HAP-1 (cell line): ENCODE results near the gene LENG1.

ENCODE experiments used
- DNase-seq, 2 experiments: peaks; one replicate each; pipeline ENCODE4 v3.0.0-alpha.2; 2016 to 2020; ENCODE audit warnings: low spot score in 2 of 2
- H3K27me3 ChIP-seq: fragments of 250-450 bp; sonication (Bioruptor Pico); 2 replicates; pipeline ENCODE4 v1.5.1; 2020; ENCODE audit warnings: low read depth, mild to moderate bottlenecking, moderate library complexity
- H3K36me3 ChIP-seq: fragments of 250-450 bp; sonication (Bioruptor Pico); replicated peaks from 2 replicates; pipeline ENCODE4 v1.5.1; 2020; ENCODE audit warnings: mild to moderate bottlenecking
- H3K4me1 ChIP-seq: fragments of 250-450 bp; sonication (Bioruptor Pico); 2 replicates; pipeline ENCODE4 v1.5.1; 2020; ENCODE audit warnings: mild to moderate bottlenecking
- H3K4me3 ChIP-seq: fragments of 250-450 bp; sonication (Bioruptor Pico); 2 replicates; pipeline ENCODE4 v1.5.1; 2020; ENCODE audit warnings: mild to moderate bottlenecking, moderate library complexity
- H3K9me3 ChIP-seq: fragments of 250-450 bp; sonication (Bioruptor Pico); 2 replicates; pipeline ENCODE4 v1.5.1; 2020; ENCODE audit warnings: mild to moderate bottlenecking, moderate library complexity
- in situ Hi-C: fragments of 300-500 bp; cut with MboI; formaldehyde crosslinking; loops from 3 replicates; pipeline ENCODE4 v1.14.3; 2020; ENCODE audit warnings: low sequenced_read_pairs, inconsistent platforms, mixed read lengths

LENG1 gene

GRCh38 chr19:54165222-54165621 is 5.7 kb upstream of the LENG1 start:
- Histone ChIP-seq H3K36me3 (no peaks in the 10 kb centered on the region), H3K9me3 (no peaks in the 10 kb centered on the region), H3K4me3 (no peak overlapping the region), H3K4me1 (peaks cover 2% of the 10 kb centered on the region; the same call in 1 of the 2 replicates), H3K27me3 (no peaks in the 10 kb centered on the region)
- DNase-seq, result no peak
- in situ Hi-C loops, result no loop called here

DNA sequence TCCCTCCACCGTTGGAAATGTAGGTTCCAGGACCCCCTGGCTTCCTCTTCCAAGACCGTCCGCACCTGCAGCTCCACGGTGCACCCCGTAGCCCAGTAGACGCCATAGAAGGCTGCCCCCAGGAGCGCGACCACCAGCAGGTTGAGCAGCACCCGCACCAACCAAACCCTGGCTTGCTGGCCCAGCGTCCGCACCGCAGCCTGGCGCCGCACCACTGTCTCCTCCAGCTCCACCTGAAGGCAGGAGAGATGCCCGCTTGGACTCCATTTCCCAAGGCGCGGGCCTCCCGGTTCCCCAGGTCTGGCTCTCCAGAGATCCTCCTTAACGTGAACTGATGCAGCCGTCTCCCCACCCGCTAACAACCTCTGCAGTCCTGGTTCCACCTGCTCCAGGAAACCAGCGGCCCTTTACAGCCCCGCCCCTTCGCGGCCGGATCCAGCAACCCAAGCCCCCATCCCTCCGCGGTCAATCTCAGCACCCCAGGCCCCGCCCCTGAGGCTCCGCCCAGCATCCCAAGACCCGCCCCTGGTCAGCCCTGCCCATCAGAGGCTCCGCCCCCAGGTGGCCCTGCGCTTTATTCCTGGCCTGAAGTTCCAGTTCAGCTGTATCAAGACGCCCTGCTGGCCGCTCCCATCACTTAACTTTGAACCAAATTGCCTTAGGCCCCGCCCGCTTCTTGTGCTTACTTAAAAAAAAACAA is 5.0 kb upstream of the LENG1 start:
- Histone ChIP-seq H3K4me3 (no peak overlapping the region), H3K9me3 (no peaks in the 10 kb centered on the region), H3K36me3 (no peaks in the 10 kb centered on the region), H3K4me1 (peaks cover 2% of the 10 kb centered on the region; the same call in 1 of the 2 replicates), H3K27me3 (no peaks in the 10 kb centered on the region)
- in situ Hi-C loops, result no loop called here
- peak in 1 of 2 experiments; percentile 51 for DNase-seq

DNA sequence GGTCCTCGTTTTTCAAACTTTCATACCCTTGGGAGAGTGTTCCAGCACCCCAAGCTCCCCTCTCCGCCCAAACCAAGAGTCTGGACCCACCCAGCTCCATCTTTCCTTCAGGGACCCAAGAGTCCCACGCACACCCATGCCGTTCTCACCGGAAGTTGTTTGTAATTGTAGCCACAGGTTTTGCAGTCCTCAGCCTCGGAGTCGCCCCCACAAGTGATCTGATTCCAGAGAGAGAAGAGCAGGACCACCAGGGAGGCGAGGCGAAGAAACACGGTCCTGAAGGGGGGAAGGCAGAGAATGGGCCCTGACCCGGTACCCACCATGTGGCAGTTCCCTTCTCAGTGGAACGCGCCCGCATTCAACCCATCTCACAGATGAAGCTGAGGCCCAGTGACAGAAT is 3.4 kb upstream of the LENG1 start:
- no peaks in the 10 kb centered on the region for H3K9me3 ChIP-seq
- peaks cover 8% of the 10 kb centered on the region for H3K4me1 ChIP-seq
- H3K36me3 ChIP-seq, result peaks cover 5% of the 10 kb centered on the region
- no peak for DNase-seq
- no peak overlapping the region; the same call in 1 of the 2 replicates for H3K4me3 ChIP-seq
- in situ Hi-C loops, result no loop called here
- no peaks in the 10 kb centered on the region for H3K27me3 ChIP-seq

- peak; percentile 63 to 89 for DNase-seq
- H3K9me3 ChIP-seq, result no peaks in the 10 kb centered on the region
- in situ Hi-C loops, result no loop called here
- H3K27me3 ChIP-seq, result no peaks in the 10 kb centered on the region
- peaks cover 8% of the 10 kb centered on the region for H3K4me1 ChIP-seq
- H3K36me3 ChIP-seq, result peaks cover 11% of the 10 kb centered on the region
- H3K4me3 ChIP-seq, result peak overlapping the region; percentile 32
Measured at GRCh38 chr19:54162241-54162805, 2.8 kb upstream of the LENG1 start.

DNA sequence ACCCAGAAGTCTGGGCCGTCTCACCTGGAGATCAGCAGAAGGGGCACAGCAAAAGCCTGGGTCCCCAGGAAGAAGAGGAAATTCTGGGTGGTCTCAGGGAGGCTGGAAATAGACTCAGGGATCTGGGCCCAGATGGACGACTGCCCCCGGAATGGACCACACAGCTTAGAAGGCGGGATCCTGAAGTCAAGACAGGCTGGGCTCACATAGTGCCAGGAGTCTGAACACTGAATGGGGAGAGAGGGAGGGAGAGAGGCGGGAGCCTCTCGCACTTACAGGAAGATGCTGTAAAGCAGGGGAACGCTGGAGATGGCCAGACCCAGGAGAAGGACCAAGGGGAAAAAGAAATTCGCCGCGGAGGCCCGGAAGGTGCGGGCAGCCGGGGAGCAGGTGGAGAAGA is 1.3 kb upstream of the LENG1 start:
- H3K4me1 ChIP-seq, result peaks cover 8% of the 10 kb centered on the region
- peaks cover 23% of the 10 kb centered on the region for H3K36me3 ChIP-seq
- in situ Hi-C loops, result no loop called here
- no peaks in the 10 kb centered on the region for H3K27me3 ChIP-seq
- H3K9me3 ChIP-seq, result no peaks in the 10 kb centered on the region
- H3K4me3 ChIP-seq, result peak overlapping the region; percentile 79
- no peak for DNase-seq

DNA sequence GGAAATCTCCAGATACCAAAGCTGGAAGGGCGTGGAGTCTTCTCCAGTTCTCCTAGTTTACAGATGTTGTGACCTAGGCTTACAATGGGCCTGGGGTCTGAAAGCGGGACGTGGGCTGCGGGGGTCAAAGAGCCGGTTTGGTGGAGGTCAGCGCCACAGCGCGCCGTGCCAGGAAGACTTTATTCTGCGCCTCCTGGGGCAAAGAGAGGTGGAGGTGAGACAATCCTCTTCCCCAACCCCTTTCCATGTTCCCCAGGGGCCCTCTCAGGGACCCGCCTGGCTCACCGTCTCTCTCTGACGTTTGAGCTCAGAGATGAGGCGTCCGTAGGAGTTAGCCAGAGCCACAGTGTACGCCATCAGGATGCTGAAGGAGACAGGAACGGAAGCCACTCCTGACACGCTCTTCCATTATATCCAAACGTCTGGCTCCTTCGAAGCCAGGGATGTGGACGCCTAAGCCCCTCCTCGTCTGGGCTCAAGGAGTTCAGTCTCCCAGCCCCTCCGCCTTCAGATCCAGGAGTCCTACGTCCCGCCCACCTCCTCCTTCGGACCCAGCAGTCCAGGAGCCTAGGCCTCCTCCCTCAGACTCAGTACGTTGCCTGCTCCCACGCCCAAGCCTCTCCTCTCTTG is 776 bp upstream of the LENG1 start:
- Histone ChIP-seq H3K36me3 (peaks cover 28% of the 10 kb centered on the region), H3K4me1 (peaks cover 8% of the 10 kb centered on the region), H3K4me3 (peak overlapping the region; percentile 79), H3K9me3 (no peaks in the 10 kb centered on the region), H3K27me3 (no peaks in the 10 kb centered on the region)
- DNase-seq, result peak in 1 of 2 experiments; percentile 58
- in situ Hi-C loops, result no loop called here

DNA sequence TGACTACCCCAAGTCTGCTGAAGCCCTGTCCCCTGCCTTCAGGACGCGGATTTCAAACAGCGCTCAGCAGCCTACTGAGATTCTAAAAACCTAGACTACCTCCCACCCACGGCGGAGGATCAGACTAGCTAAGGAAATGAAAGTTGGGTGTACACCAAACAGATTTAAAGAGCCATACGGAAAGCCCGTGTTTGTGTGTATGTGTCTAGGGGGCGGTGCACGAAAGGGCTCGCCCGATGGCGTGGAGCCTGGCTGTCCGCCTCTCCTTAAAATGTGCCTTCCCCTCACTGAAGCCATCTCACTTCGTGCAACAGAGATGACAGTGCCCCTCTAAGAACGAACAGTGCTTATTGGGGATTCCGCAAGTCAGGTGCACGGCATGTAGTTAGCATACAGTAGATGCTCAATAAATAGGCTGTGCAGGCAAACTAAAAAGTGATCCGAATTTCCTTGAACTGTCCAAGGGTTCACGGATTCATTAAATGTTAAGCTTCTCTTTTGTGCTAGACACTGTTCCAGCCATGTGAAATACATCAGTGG is 639 bp downstream of the LENG1 start:
- Histone ChIP-seq H3K4me1 (peaks cover 8% of the 10 kb centered on the region), H3K9me3 (no peaks in the 10 kb centered on the region), H3K4me3 (peak overlapping the region; percentile 79), H3K27me3 (no peaks in the 10 kb centered on the region), H3K36me3 (peaks cover 41% of the 10 kb centered on the region)
- in situ Hi-C loops, result no loop called here
- no peak for DNase-seq

- H3K36me3 ChIP-seq, result peaks cover 60% of the 10 kb centered on the region
- H3K9me3 ChIP-seq, result no peaks in the 10 kb centered on the region
- DNase-seq, result no peak
- peaks cover 5% of the 10 kb centered on the region for H3K4me1 ChIP-seq
- in situ Hi-C loops, result no loop called here
- no peaks in the 10 kb centered on the region for H3K27me3 ChIP-seq
- H3K4me3 ChIP-seq, result no peak overlapping the region
Measured at GRCh38 chr19:54156953-54157352, 2.6 kb downstream of the LENG1 start.

GRCh38 chr19:54156490-54156889 is 3.0 kb downstream of the LENG1 start:
- no peaks in the 10 kb centered on the region for H3K27me3 ChIP-seq
- H3K4me3 ChIP-seq, result no peak overlapping the region
- H3K36me3 ChIP-seq, result peaks cover 65% of the 10 kb centered on the region
- H3K4me1 ChIP-seq, result peaks cover 5% of the 10 kb centered on the region
- DNase-seq, result no peak
- no peaks in the 10 kb centered on the region for H3K9me3 ChIP-seq
- in situ Hi-C loops, result no loop called here

GRCh38 chr19:54155694-54156093 is 3.8 kb downstream of the LENG1 start:
- H3K36me3 ChIP-seq, result peaks cover 72% of the 10 kb centered on the region
- H3K4me3 ChIP-seq, result no peak overlapping the region
- H3K9me3 ChIP-seq, result no peaks in the 10 kb centered on the region
- H3K27me3 ChIP-seq, result no peaks in the 10 kb centered on the region
- DNase-seq, result no peak
- H3K4me1 ChIP-seq, result peaks cover 5% of the 10 kb centered on the region
- in situ Hi-C loops, result no loop called here

- Histone ChIP-seq H3K27me3 (no peaks in the 10 kb centered on the region), H3K4me1 (peaks cover 5% of the 10 kb centered on the region), H3K9me3 (no peaks in the 10 kb centered on the region), H3K4me3 (no peak overlapping the region), H3K36me3 (peaks cover 79% of the 10 kb centered on the region)
- in situ Hi-C loops, result no loop called here
- DNase-seq, result no peak
Measured at GRCh38 chr19:54154603-54155345, 4.7 kb downstream of the LENG1 start.

DNA sequence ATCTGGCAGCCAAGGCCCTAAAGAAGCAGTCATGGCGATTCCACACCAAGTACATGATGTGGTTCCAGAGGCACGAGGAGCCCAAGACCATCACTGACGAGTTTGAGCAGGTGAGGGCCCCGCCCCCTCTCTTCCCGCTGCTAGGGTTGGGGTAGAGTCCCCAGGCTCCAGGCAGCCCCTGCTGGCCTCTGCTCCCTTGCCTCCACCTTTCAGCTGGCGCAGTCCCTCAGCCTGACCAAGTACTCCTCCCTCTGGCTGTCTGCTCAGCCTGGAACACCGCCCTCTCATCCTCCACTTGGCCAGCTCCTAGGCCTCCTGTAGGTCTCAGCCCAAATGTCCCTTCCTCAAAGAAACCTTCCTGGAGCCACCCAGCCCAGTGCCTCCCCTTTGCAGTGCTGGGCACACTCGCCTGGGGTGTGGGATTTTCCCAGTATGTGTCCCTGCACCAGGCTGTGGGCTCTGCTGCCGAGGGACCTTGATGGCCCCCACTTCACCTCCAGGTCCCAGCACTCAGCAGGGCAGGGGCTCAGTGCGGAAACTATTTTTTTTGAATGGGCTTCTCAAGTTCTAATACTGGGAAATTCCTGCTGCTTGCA is 5.7 kb downstream of the LENG1 start:
- no peak for DNase-seq
- no peaks in the 10 kb centered on the region for H3K9me3 ChIP-seq
- H3K27me3 ChIP-seq, result no peaks in the 10 kb centered on the region
- no peak overlapping the region for H3K4me3 ChIP-seq
- H3K4me1 ChIP-seq, result peaks cover 5% of the 10 kb centered on the region
- H3K36me3 ChIP-seq, result peaks cover 89% of the 10 kb centered on the region
- in situ Hi-C loops, result no loop called here

DNA sequence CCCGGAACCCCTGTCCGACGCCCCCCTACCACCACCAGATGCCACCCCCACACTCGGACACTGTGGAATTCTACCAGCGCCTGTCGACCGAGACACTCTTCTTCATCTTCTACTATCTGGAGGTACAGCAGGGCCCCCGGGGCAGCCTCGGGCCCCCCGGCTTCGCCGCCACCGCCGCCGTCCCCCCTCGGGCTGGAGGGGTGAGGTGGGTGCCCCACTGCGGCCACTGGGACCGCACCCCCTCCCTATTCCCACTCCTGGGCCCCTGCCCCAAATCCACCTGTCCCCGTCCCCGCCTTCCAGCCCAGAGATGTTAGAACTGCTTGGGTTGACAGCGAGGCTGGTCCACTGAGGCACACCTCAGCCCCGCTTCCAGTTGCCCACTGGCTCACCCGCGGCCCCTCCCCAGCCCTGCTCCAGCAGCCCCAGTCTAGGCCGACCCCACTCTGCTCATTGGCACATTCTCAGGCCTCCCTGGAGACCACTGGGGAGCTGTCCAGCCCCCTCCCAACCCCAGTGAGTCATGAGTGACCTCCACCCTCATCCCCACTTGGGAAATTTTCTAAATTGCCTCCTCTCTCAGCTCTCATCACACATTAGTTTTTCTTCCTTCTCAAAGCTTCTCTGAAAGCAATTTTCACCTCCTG is 6.5 kb downstream of the LENG1 start:
- H3K4me1 ChIP-seq, result no peaks in the 10 kb centered on the region
- in situ Hi-C loops, result no loop called here
- no peaks in the 10 kb centered on the region for H3K27me3 ChIP-seq
- H3K36me3 ChIP-seq, result peaks cover 91% of the 10 kb centered on the region
- no peak overlapping the region for H3K4me3 ChIP-seq
- H3K9me3 ChIP-seq, result no peaks in the 10 kb centered on the region
- no peak for DNase-seq
